Neural cell (in vitro differentiated cells): ENCODE results near the gene PTPRQ.

Experiments
- CTCF ChIP-seq: fragments of 450-650 bp; IDR thresholded peaks from 2 replicates; pipeline ENCODE4 v1.5.1; 2014; ENCODE audit warnings: antibody characterized with exemption, mild to moderate bottlenecking, moderate library complexity; ENCODE audit not compliant: poor library complexity, severe bottlenecking
- EZH2 ChIP-seq: fragments of 200-600, 300-800 bp; shearing (Covaris generic), sonication (generic); IDR thresholded peaks from 2 replicates; pipeline ENCODE4 v1.6.1; 2014; ENCODE audit warnings: antibody characterized with exemption, low read length, borderline replicate concordance, mild to moderate bottlenecking; ENCODE audit not compliant: insufficient read depth, poor library complexity, severe bottlenecking
- POLR2AphosphoS5 ChIP-seq: IDR thresholded peaks from 2 replicates; pipeline ENCODE4 v1.6.1; 2012
- TAF1 ChIP-seq: IDR thresholded peaks from 2 replicates; pipeline ENCODE4 v1.6.1; 2012; ENCODE audit warnings: low read depth

GRCh38 chr12:80498059-80498728, 54.2 kb downstream of the PTPRQ start:
- TF ChIP-seq CTCF (no peak), POLR2AphosphoS5 (no peak), EZH2 (no peak), TAF1 (no peak)
